Raji (cell line): Measurements from ENCODE around the gene ENTPD7.

Experiments
- POLR2A ChIP-seq: IDR thresholded peaks from 2 replicates; pipeline ENCODE4 v1.6.1; 2011; ENCODE audit warnings: low read depth, low read length, control low read depth; ENCODE audit not compliant: insufficient read depth

The ENTPD7 gene

DNA sequence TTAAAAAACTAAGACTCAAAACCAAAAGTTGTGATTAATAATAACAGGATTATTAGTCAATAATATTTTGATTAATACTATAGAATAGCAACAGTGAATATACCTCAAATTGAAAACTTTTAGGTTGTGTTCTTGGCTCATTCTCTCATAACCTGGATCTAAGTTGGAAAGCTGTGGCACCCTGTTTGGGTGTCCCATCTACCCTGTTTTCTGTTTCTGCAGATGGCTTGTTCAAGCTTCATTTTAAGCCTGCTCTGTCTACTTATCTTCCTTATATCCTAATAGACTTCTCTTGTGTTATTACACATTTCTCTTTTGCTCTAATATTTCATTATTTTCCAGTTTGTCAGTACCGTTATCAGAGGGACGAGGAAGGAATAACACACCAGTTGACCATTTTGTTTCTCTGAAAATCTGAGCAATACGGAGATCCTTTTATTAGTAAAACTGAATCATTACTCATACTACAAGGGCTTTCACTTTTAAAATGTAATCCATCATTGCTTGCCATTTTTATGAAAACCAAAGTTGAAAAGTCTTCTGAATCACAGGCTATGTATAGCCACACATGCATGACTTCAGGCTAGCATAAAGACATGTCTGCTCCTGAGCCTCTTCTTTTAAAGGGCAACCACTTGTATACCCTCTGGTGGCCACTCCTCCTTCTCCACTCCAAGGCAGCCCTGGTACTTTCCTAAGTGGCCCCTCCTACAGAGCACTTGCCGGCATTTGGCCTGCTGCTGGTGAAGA lies 50.3 kb downstream of the ENTPD7 start:
- no peak for TF ChIP-seq POLR2A

- TF ChIP-seq POLR2A: no peak
Observed at GRCh38 chr10:99711129-99711719, 51.9 kb downstream of the ENTPD7 start.

- TF ChIP-seq POLR2A: no peak
Observed at GRCh38 chr10:99714446-99714845, 55.1 kb downstream of the ENTPD7 start.

GRCh38 chr10:99720387-99720786 lies 61.1 kb downstream of the ENTPD7 start:
- TF ChIP-seq POLR2A: no peak

GRCh38 chr10:99730026-99730425 lies 70.7 kb downstream of the ENTPD7 start:
- TF ChIP-seq POLR2A: no peak

DNA sequence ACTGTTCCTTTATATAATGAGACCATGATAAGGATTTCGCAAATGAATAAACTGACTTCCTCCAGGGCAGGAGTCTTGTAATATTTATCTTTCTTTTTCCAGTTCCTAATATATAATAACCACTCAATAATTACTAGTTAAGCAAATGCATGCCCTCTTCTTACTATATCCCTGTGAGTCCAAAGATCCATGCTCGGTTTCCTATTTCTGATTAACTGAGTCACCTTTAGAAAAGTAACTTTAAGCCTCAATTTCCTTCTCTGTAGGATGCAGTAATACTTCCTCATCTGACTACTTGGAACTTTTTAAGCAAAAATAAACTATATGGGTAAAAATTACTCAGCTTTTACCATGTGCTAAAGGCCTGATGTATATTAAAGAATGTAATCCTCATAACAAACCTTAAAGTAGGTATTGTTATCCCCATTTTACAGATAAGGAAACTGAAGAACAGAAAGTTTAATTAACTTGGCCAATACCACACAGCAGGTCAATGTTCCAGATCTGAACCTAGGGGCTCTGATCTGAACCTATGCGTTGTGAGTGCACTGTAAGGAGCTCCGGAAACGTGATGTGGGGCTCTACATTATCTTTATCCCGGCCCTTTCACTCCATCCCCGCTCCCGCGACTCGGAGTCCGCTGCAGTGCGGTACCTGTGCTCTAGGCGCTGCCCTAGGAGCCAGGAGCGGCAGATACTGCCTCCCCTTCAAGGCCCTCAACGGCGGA lies 72.2 kb downstream of the ENTPD7 start:
- TF ChIP-seq POLR2A: no peak

GRCh38 chr10:99732033-99732842 lies 72.9 kb downstream of the ENTPD7 start, which contains the start of the genes COX15 and CUTC:
TSS of gene COX15 (minus strand) at chr10:99732127. CDS start at chr10:99732049, 78 bp downstream.
TSS of gene CUTC (plus strand) at chr10:99732234. CDS start at chr10:99732349, 115 bp downstream.
- TF ChIP-seq POLR2A: peak; percentile 90

DNA sequence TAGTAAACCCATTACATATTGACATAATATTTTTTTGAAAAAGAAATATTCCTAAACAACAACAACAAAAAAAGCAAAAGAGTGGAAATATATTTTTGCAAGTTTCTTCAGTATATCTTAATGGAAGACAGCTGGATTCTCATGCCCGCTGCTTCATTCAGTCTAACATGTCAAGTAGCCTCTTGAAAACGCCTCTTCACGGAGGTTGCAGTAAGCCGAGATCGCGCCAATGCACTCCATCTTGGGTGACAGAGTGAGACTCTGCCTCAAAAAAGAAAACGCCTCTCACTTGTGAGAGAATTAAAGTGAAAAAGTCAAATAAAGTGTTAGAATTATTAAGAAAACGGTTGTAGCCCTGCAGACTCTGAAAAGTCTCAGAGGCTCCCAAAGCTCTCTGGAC lies 74.1 kb downstream of the ENTPD7 start:
- TF ChIP-seq POLR2A: no peak

- TF ChIP-seq POLR2A: no peak
Observed at GRCh38 chr10:99740260-99740659, 81.0 kb downstream of the ENTPD7 start.

DNA sequence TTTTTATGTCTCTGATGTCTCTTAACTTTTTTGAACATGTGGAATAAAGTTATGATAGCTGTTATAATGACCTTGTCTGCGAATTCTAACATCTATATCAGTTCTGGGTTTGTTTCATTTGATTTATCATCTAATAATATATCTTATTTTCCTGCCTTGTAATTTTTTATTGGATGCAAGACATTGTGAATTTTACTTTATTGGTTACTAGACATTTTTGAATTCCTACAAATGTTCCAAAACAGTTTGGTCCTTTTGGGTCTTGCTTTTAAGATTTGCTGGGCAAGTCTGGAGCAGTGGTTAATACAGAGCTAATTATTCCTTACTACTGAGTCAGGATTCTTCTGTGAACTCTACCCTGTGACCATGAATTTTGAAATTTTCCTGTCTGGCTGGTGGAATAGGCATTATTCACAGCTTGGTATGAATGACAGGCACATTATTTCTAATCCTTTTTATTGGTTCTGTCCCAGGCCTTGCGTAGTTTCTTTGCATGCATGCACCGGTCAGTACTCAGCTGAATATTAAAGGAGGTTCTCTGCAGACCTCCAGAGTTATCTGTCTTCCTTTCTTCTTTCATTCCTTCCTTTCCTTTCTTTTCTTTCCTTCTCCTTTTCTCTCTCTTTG lies 81.7 kb downstream of the ENTPD7 start:
- no peak for TF ChIP-seq POLR2A

- no peak for TF ChIP-seq POLR2A
Observed at GRCh38 chr10:99742254-99742653, 82.9 kb downstream of the ENTPD7 start.

DNA sequence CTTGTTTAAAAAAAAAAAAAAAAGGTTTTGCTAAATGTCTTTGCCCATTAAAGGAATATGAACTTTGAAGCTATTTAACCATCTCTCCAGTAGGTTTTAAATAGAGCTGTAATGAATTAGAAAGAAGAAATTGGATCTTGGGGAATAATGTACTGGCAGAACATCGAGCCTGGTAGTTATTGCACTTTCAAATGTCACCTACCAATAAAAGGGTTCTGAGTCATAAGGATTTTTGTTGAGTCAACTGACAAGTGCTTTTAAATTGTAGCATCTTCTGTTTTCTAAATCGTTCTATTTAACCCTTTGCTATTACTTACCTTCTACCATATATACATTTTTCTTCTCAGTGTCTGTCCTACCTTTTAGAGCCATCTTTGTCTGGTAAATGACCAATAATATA lies 83.4 kb downstream of the ENTPD7 start:
- no peak for TF ChIP-seq POLR2A

GRCh38 chr10:99743841-99744240 lies 84.5 kb downstream of the ENTPD7 start:
- no peak for TF ChIP-seq POLR2A

GRCh38 chr10:99748823-99749451 lies 89.6 kb downstream of the ENTPD7 start:
- no peak for TF ChIP-seq POLR2A

DNA sequence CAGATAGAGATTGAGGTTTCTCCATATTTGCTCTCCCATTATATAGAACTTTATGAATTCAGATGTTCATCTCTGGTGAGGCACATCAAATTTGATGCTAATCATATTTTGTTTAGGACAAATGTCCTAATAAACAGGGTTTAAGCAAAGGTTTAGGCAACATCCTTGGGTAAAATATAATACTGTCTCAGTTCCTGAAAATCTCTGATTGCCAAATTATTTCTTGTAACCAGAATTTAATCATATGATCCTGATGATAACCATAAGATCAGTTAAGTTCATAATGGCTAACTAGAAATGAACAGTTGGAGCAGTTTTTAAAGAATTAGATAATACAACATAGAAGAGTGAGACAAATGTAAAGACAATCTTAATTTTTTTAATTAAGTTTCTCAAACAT lies 91.3 kb downstream of the ENTPD7 start:
- TF ChIP-seq POLR2A: no peak

DNA sequence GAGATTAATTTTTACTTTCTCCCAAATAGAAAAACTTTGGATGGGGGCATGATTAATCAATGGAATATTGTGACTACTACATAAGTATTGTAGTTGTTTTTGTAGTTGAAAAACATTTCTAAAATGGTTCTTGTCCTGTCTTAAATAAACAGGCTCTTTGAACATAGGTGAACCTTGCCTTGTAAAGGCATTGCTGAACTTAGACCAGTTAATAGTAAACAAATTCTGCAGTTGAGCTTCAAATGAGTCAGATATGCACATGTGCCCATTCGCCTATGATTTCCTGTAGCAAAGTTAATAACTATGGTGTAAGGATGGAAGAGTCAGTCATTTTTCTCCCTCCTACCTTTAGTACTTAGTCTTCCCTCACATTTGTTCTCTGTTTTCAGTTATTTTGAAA lies 95.4 kb downstream of the ENTPD7 start:
- TF ChIP-seq POLR2A: no peak
